HG03439 (cell line): ENCODE results near the gene POU3F3.

Source experiments
- ATAC-seq: cut with Tn5 transposase; IDR thresholded peaks from one replicate; pipeline ENCODE4 v1.9.1; 2021; ENCODE audit warnings: mild to moderate bottlenecking, moderate library complexity; ENCODE audit not compliant: unreplicated experiment

Gene POU3F3

GRCh38 chr2:104872866-104873688 is 19.2 kb downstream of the POU3F3 start:
- peak; percentile 83 for ATAC-seq

- ATAC-seq = no peak
Measured at GRCh38 chr2:104873689-104874054, 19.8 kb downstream of the POU3F3 start.

- ATAC-seq = no peak
Measured at GRCh38 chr2:104874230-104874629, 20.3 kb downstream of the POU3F3 start.

GRCh38 chr2:104875262-104875661 is 21.3 kb downstream of the POU3F3 start:
- ATAC-seq = no peak

- ATAC-seq = no peak
Measured at GRCh38 chr2:104876606-104877570, 23.0 kb downstream of the POU3F3 start.

- no peak for ATAC-seq
Measured at GRCh38 chr2:104878863-104879512, 25.1 kb downstream of the POU3F3 start.

- no peak for ATAC-seq
Measured at GRCh38 chr2:104880076-104880475, 26.2 kb downstream of the POU3F3 start.

GRCh38 chr2:104883357-104883756 is 29.4 kb downstream of the POU3F3 start:
- no peak for ATAC-seq

GRCh38 chr2:104885119-104885782 is 31.3 kb downstream of the POU3F3 start:
- ATAC-seq = no peak

- ATAC-seq = no peak
Measured at GRCh38 chr2:104887676-104888075, 33.8 kb downstream of the POU3F3 start.

- no peak for ATAC-seq
Measured at GRCh38 chr2:104888489-104889258, 34.8 kb downstream of the POU3F3 start.

- no peak for ATAC-seq
Measured at GRCh38 chr2:104889291-104889959, 35.5 kb downstream of the POU3F3 start.

GRCh38 chr2:104889960-104890684 is 36.2 kb downstream of the POU3F3 start:
- ATAC-seq = no peak

GRCh38 chr2:104890685-104891069 is 36.8 kb downstream of the POU3F3 start:
- ATAC-seq = no peak

- no peak for ATAC-seq
Measured at GRCh38 chr2:104891145-104891544, 37.2 kb downstream of the POU3F3 start.

GRCh38 chr2:104896446-104896845 is 42.5 kb downstream of the POU3F3 start:
- ATAC-seq = no peak

- ATAC-seq = no peak
Measured at GRCh38 chr2:104897515-104898184, 43.7 kb downstream of the POU3F3 start.

- ATAC-seq = no peak
Measured at GRCh38 chr2:104900608-104901007, 46.7 kb downstream of the POU3F3 start.
